IMR-90 (cell line): ENCODE measurements around the gene SNRNP70. TPM values are rescaled to one million over a fixed set of nuclear protein-coding genes. Genes with fewer than 3 reads are reported as not detected.

Source experiments
- ATAC-seq: fragments of 200-7000 bp; cut with Tn5 transposase; 2 replicates; pipeline ENCODE4 v1.9.1; 2020; ENCODE audit warnings: low read depth, mild to moderate bottlenecking, moderate library complexity
- BruUV-seq: library from RNA; stranded (reverse); fragments of 400-500 nt; replicated peaks from 2 replicates; lab custom pipeline; 2021; lab: Mats Ljungman, UMichigan
- CTCF ChIA-PET: fragments of 300-600 bp; formaldehyde crosslinking; extraction: SDS; loops from one replicate; lab custom pipeline; 2021; ENCODE audit warnings: antibody characterized with exemption; lab: Yijun Ruan, JAX
- POLR2A ChIA-PET: fragments of 300-600 bp; sonication (Branson Sonifier 250); formaldehyde crosslinking; loops from one replicate; lab custom pipeline; 2022; ENCODE audit warnings: antibody characterized with exemption; ENCODE audit not compliant: unreplicated experiment; lab: Charles Lee
- DNase-seq: peaks from one replicate; pipeline ENCODE4 v3.0.0; 2013
- H2AFZ ChIP-seq: replicated peaks from 2 replicates; pipeline ENCODE3; 2013; ENCODE audit warnings: low read length, mild to moderate bottlenecking; ENCODE audit not compliant: poor library complexity
- H2AK5ac ChIP-seq: 2 replicates; pipeline ENCODE4 v1.6.1; 2013; ENCODE audit warnings: low read depth, low read length, inconsistent platforms
- H2AK9ac ChIP-seq: replicated peaks from 2 replicates; pipeline ENCODE3; 2013; ENCODE audit warnings: mild to moderate bottlenecking, low read depth, low read length, moderate library complexity; ENCODE audit not compliant: poor library complexity
- H2BK120ac ChIP-seq: 2 replicates; pipeline ENCODE4 v1.6.1; 2013; ENCODE audit warnings: low read depth, low read length, inconsistent platforms
- H2BK15ac ChIP-seq: 3 replicates; pipeline ENCODE4 v1.6.1; 2013; ENCODE audit warnings: low read depth, low read length, inconsistent platforms
- H2BK20ac ChIP-seq: 2 replicates; pipeline ENCODE4 v1.6.1; 2013; ENCODE audit warnings: low read depth, mild to moderate bottlenecking, inconsistent platforms, low read length, moderate library complexity
- H2BK5ac ChIP-seq: 2 replicates; pipeline ENCODE4 v1.6.1; 2013; ENCODE audit warnings: mild to moderate bottlenecking, low read depth, low read length, inconsistent platforms; ENCODE audit not compliant: poor library complexity, severe bottlenecking
- H3K14ac ChIP-seq: replicated peaks from 2 replicates; pipeline ENCODE4 v1.6.1; 2013; ENCODE audit warnings: low read depth, low read length, inconsistent platforms
- H3K18ac ChIP-seq: 2 replicates; pipeline ENCODE4 v1.6.1; 2013; ENCODE audit warnings: low read depth, low read length, control low read depth
- H3K23ac ChIP-seq: 2 replicates; pipeline ENCODE4 v1.6.1; 2013; ENCODE audit warnings: low read depth, low read length, inconsistent platforms
- H3K27ac ChIP-seq: 2 replicates; pipeline ENCODE4 v1.5.1; 2013; ENCODE audit warnings: mild to moderate bottlenecking, control low read depth, low read length; ENCODE audit not compliant: insufficient read depth
- H3K27me3 ChIP-seq: 2 replicates; pipeline ENCODE4 v1.6.1; 2013; ENCODE audit warnings: low read length; ENCODE audit not compliant: control insufficient read depth, insufficient read depth
- H3K36me3 ChIP-seq: 2 replicates; pipeline ENCODE4 v1.6.1; 2013; ENCODE audit warnings: low read length, mixed read lengths; ENCODE audit not compliant: control insufficient read depth, insufficient read depth
- H3K4ac ChIP-seq: 2 replicates; pipeline ENCODE4 v1.6.1; 2013; ENCODE audit warnings: low read depth, low read length, inconsistent platforms
- H3K4me1 ChIP-seq: 2 replicates; pipeline ENCODE4 v1.6.1; 2013; ENCODE audit warnings: low read length, mixed read lengths; ENCODE audit not compliant: control insufficient read depth, insufficient read depth
- H3K4me2 ChIP-seq: 2 replicates; pipeline ENCODE4 v1.6.1; 2013; ENCODE audit warnings: low read depth, mild to moderate bottlenecking, control low read depth, low read length, moderate library complexity
- H3K4me3 ChIP-seq: 2 replicates; pipeline ENCODE4 v1.5.1; 2013; ENCODE audit warnings: low read depth, mild to moderate bottlenecking, control low read depth, low read length, moderate library complexity; ENCODE audit not compliant: insufficient read depth
- H3K56ac ChIP-seq: 2 replicates; pipeline ENCODE4 v1.6.1; 2013; ENCODE audit warnings: low read length, inconsistent platforms; ENCODE audit not compliant: insufficient read depth; ENCODE audit errors: extremely low read depth
- H3K79me1 ChIP-seq, 2 experiments: 2 replicates each; pipeline ENCODE4 v1.6.1; 2013; ENCODE audit warnings: low read length in 2 of 2, inconsistent platforms in 1 of 2, low read depth in 1 of 2
- H3K9ac ChIP-seq: 2 replicates; pipeline ENCODE4 v1.6.1; 2013; ENCODE audit warnings: low read depth, low read length, control low read depth
- H3K9me1 ChIP-seq: 2 replicates; pipeline ENCODE4 v1.6.1; 2013; ENCODE audit warnings: low read length, inconsistent platforms; ENCODE audit not compliant: insufficient read depth
- H3K9me3 ChIP-seq: 2 replicates; pipeline ENCODE4 v1.6.1; 2013; ENCODE audit warnings: low read length; ENCODE audit not compliant: control insufficient read depth, insufficient read depth
- H4K20me1 ChIP-seq: 2 replicates; pipeline ENCODE4 v1.6.1; 2013; ENCODE audit warnings: low read length, inconsistent platforms; ENCODE audit not compliant: insufficient read depth
- H4K5ac ChIP-seq: 2 replicates; pipeline ENCODE4 v1.6.1; 2013; ENCODE audit warnings: mild to moderate bottlenecking, low read depth, low read length, control low read depth
- H4K8ac ChIP-seq, 2 experiments: 2 replicates each; pipeline ENCODE4 v1.6.1; 2013; ENCODE audit warnings: low read depth in 2 of 2, low read length in 2 of 2, control low read depth in 1 of 2, inconsistent platforms in 1 of 2
- H4K91ac ChIP-seq: 2 replicates; pipeline ENCODE4 v1.6.1; 2013; ENCODE audit warnings: low read depth, low read length, inconsistent platforms; ENCODE audit not compliant: insufficient read depth
- BHLHE40 ChIP-seq: fragments of 150-350 bp; IDR thresholded peaks from 2 replicates; pipeline ENCODE4 v1.6.1; 2016; ENCODE audit warnings: mild to moderate bottlenecking, low read depth, low read length
- CEBPB ChIP-seq: IDR thresholded peaks from 2 replicates; pipeline ENCODE4 v1.6.1; 2012; ENCODE audit warnings: low read depth, low read length, improper control_type of control experiment
- CHD1 ChIP-seq: IDR thresholded peaks from 2 replicates; pipeline ENCODE4 v1.6.1; 2012; ENCODE audit warnings: low read depth, low read length, improper control_type of control experiment
- CTCF ChIP-seq: conservative IDR thresholded peaks from 2 replicates; pipeline ENCODE4 v1.5.1; 2012; ENCODE audit warnings: mild to moderate bottlenecking, low read depth, low read length, improper control_type of control experiment
- ELK1 ChIP-seq: fragments of 150-350 bp; IDR thresholded peaks from 2 replicates; pipeline ENCODE4 v1.6.1; 2016; ENCODE audit warnings: low read depth, mild to moderate bottlenecking, low read length, moderate library complexity, borderline replicate concordance
- FOS ChIP-seq: fragments of 150-350 bp; IDR thresholded peaks from 2 replicates; pipeline ENCODE4 v1.6.1; 2016; ENCODE audit warnings: low read depth, low read length
- MAZ ChIP-seq: IDR thresholded peaks from 2 replicates; pipeline ENCODE4 v1.6.1; 2012; ENCODE audit warnings: low read depth, mild to moderate bottlenecking, low read length, improper control_type of control experiment, moderate library complexity, borderline replicate concordance
- MXI1 ChIP-seq: IDR thresholded peaks from 2 replicates; pipeline ENCODE4 v1.6.1; 2012; ENCODE audit warnings: low read depth, mild to moderate bottlenecking, low read length, moderate library complexity, borderline replicate concordance
- RAD21 ChIP-seq: IDR thresholded peaks from 2 replicates; pipeline ENCODE4 v1.6.1; 2012; ENCODE audit warnings: low read length, improper control_type of control experiment
- RCOR1 ChIP-seq: IDR thresholded peaks from 2 replicates; pipeline ENCODE4 v1.6.1; 2012; ENCODE audit warnings: mild to moderate bottlenecking, low read length, improper control_type of control experiment; ENCODE audit not compliant: insufficient replicate concordance
- RFX5 ChIP-seq: IDR thresholded peaks from 2 replicates; pipeline ENCODE4 v1.8.0; 2012; ENCODE audit warnings: low read depth, mild to moderate bottlenecking, low read length, moderate library complexity
- USF2 ChIP-seq: fragments of 150-350 bp; IDR thresholded peaks from 2 replicates; pipeline ENCODE4 v1.6.1; 2017; ENCODE audit warnings: mild to moderate bottlenecking, antibody characterized with exemption, low read length, low read depth
- WGBS, 2 experiments: methylation state at CpG; one replicate each; pipeline versions ENCODE4 v1.1.5 to v1.1.7; 2013; ENCODE audit warnings: missing lambda C conversion rate in 2 of 2; ENCODE audit not compliant: insufficient read length in 1 of 2; ENCODE audit errors: extremely low coverage in 2 of 2; 5-methylcytosine and 5-hydroxymethylcytosine counted together
- dilution Hi-C: fragments of 300-500 bp; cut with HindIII; formaldehyde crosslinking; loops from one replicate; pipeline ENCODE4 v1.14.3; 2018; ENCODE audit warnings: low sequenced_read_pairs; ENCODE audit not compliant: unreplicated experiment
- in situ Hi-C: fragments of 300-500 bp; cut with MboI; formaldehyde crosslinking; loops from 3 replicates; pipeline ENCODE4 v1.14.3; 2019; ENCODE audit warnings: low sequenced_read_pairs, inconsistent platforms, mixed read lengths
- intact Hi-C: fragments of 100-400 bp; cut with micrococcal nuclease; formaldehyde crosslinking; loops from 2 replicates; pipeline ENCODE4 v1.10.0; 2022
- polyA plus RNA-seq, 3 experiments: library from polyadenylated mRNA; depleted of rRNA; stranded (reverse); fragments of >200 nt; gene quantifications; 2 replicates each; pipeline ENCODE4 v1.2.3, GENCODE V29; 2012; ENCODE audit warnings: low replicate concordance in 1 of 3
- total RNA-seq: library from RNA; depleted of rRNA; stranded (reverse); fragments of >200 nt; gene quantifications from 2 replicates; pipeline ENCODE4 v1.2.3, GENCODE V29; 2012

The SNRNP70 gene
- total and polyA plus RNA-seq, 2 of the 4 experiments (the other 2 are of a cell fraction): 72.8 to 200 TPM

GRCh38 chr19:49113762-49114629 lies 28.7 kb downstream of the SNRNP70 start, which contains the start of gene LIN7B:
Gene LIN7B (plus strand): TSS chr19:49114370. CDS start chr19:49114405, 35 bp downstream.
- ChIA-PET CTCF (interaction anchor here (0.7 to 2.9 kb wide), 5 partner anchors 14 to 85 kb away, joined by 4 to 13 read pairs (median 4); no protein-coding TSS in a partner anchor), POLR2A (no interaction called here)
- Histone ChIP-seq H3K56ac (no peak within 1 kb of the TSS), H3K79me1 (peaks cover 4 to 49% of the 10 kb centered on the region in 2 experiments; a peak in 3 of 4 replicates), H2AK5ac (peak within 1 kb of the TSS; percentile 93), H2AK9ac (peak within 1 kb of the TSS; percentile 98), H4K5ac (peak within 1 kb of the TSS; percentile 48; the same call in 1 of the 2 replicates), H3K27ac (peak within 1 kb of the TSS; percentile 57; the same call in 1 of the 2 replicates), H3K4me2 (peak within 1 kb of the TSS; percentile 95), H2AFZ (peak within 1 kb of the TSS; percentile 98), H2BK5ac (peak within 1 kb of the TSS; percentile 18), H3K9me1 (peaks cover 23% of the 10 kb centered on the region), H3K9me3 (no peaks in the 10 kb centered on the region), H3K4me3 (peak within 1 kb of the TSS; percentile 96), H3K18ac (no peak within 1 kb of the TSS; the same call in 1 of the 2 replicates), H4K8ac (peak within 1 kb of the TSS in 1 of 2 experiments; percentile 65; a peak in 2 of 4 replicates), H3K9ac (peak within 1 kb of the TSS; percentile 71), H2BK120ac (peak within 1 kb of the TSS; percentile 22; the same call in 1 of the 2 replicates), H4K20me1 (peaks cover 10% of the 10 kb centered on the region), H2BK15ac (no peak within 1 kb of the TSS; the same call in 2 of the 3 replicates), H3K23ac (peak within 1 kb of the TSS; percentile 89), H3K27me3 (no peaks in the 10 kb centered on the region), H3K36me3 (peaks cover 8% of the 10 kb centered on the region), H2BK20ac (no peak within 1 kb of the TSS), H3K4ac (peak within 1 kb of the TSS; percentile 52), H3K4me1 (peaks cover 8% of the 10 kb centered on the region), H3K14ac (peak within 1 kb of the TSS; percentile 79), H4K91ac (peak within 1 kb of the TSS; percentile 43; the same call in 1 of the 2 replicates)
- dilution Hi-C loops: no loop called here
- TF ChIP-seq CEBPB: peak; percentile 55
- peak; percentile 85 for TF ChIP-seq USF2
- TF ChIP-seq ELK1: no peak
- TF ChIP-seq CHD1: no peak
- no peak; the same call in 1 of the 2 replicates for TF ChIP-seq MAZ
- TF ChIP-seq RCOR1: peak; percentile 38
- TF ChIP-seq RFX5: no peak
- no peak for TF ChIP-seq FOS
- peak; percentile 53; the same call in 1 of the 2 replicates for TF ChIP-seq MXI1
- peak; percentile 67 for TF ChIP-seq CTCF
- peak; percentile 25; the same call in 1 of the 2 replicates for TF ChIP-seq RAD21
- TF ChIP-seq BHLHE40: no peak
- ATAC-seq (peak; percentile 74), DNase-seq (peak; percentile 54)
- intact Hi-C loops: loop anchor here (5.0 kb wide), 1 partner anchor 83 kb away; no protein-coding TSS in a partner anchor
- no TSS peak for BruUV-seq
- in situ Hi-C loops: no loop called here
- WGBS, 2 experiments: 0% methylated on average over 38 of the region's 66 CpGs; no CpG with 5 or more reads in 1 of the 2 experiments
